ENCODE measurements around the gene TASOR2. TPM values are rescaled to one million over a fixed set of nuclear protein-coding genes. Genes with fewer than 3 reads are reported as not detected.

The TASOR2 gene
- total RNA-seq (75.9 TPM), polyA plus RNA-seq (10 to 100 TPM in 2 of 4 donors, 1 to 10 TPM in 2; 6.7 to 13.6 (median 10.2) TPM)

- H3K9me3 ChIP-seq (ENCODE audit: control insufficient read depth in 2 of 2, low read length in 2 of 2), result no peaks in the 10 kb centered on the region
- H3K4me3 Mint-ChIP-seq, result peak within 1 kb of the TSS; percentile 96 to 99 (median 96)
- H3K9me3 Mint-ChIP-seq, result no peaks in the 10 kb centered on the region
- peaks cover 3% of the 10 kb centered on the region for H3K36me3 Mint-ChIP-seq
- DNase-seq (peak; percentile 92 to 98 (median 97)), ATAC-seq (ENCODE audit: low read depth in 2 of 2) (peak; percentile 84 to 88)
- H3K4me3 ChIP-seq (ENCODE audit: low read depth, low read length), result peak within 1 kb of the TSS; percentile 85
- peaks cover 19% of the 10 kb centered on the region for H3K4me1 ChIP-seq (ENCODE audit: control insufficient read depth, insufficient read depth, low read length, poor library complexity, severe bottlenecking)
- no peaks in the 10 kb centered on the region for H3K36me3 ChIP-seq (ENCODE audit: control insufficient read depth, insufficient read depth, low read length)
- peak within 1 kb of the TSS; percentile 96 for H3K27ac ChIP-seq (ENCODE audit: insufficient read depth, low read length, poor library complexity, severe bottlenecking)
- H3K27ac Mint-ChIP-seq, result peak within 1 kb of the TSS; percentile 93 to 99 (median 94)
- peaks cover 10% of the 10 kb centered on the region for H3K27me3 Mint-ChIP-seq
- peaks cover 8% of the 10 kb centered on the region for H3K27me3 ChIP-seq (ENCODE audit: control insufficient read depth, insufficient read depth, low read length)
- peaks cover 27 to 46% (median 33%) of the 10 kb centered on the region in 4 donors for H3K4me1 Mint-ChIP-seq
These were observed at the start of gene TASOR2 for GRCh38 chr10:5684318-5684970. TASOR2 (plus strand) TSS chr10:5684838; CDS start chr10:5720643, 35,805 bp downstream.

- no peak overlapping the region for H3K4me3 Mint-ChIP-seq
- Histone ChIP-seq H3K4me1 (ENCODE audit: control insufficient read depth, insufficient read depth, low read length, poor library complexity, severe bottlenecking) (no peaks in the 10 kb centered on the region), H3K27ac (ENCODE audit: insufficient read depth, low read length, poor library complexity, severe bottlenecking) (no peak overlapping the region), H3K36me3 (ENCODE audit: control insufficient read depth, insufficient read depth, low read length) (peaks cover 2% of the 10 kb centered on the region), H3K4me3 (ENCODE audit: low read depth, low read length) (no peak overlapping the region), H3K27me3 (ENCODE audit: control insufficient read depth, insufficient read depth, low read length) (no peaks in the 10 kb centered on the region), H3K9me3 (ENCODE audit: control insufficient read depth in 2 of 2, low read length in 2 of 2) (no peaks in the 10 kb centered on the region)
- peaks cover 11% of the 10 kb centered on the region for H3K27me3 Mint-ChIP-seq
- H3K27ac Mint-ChIP-seq, result no peak overlapping the region
- ATAC-seq (ENCODE audit: low read depth in 2 of 2), result no peak
- H3K4me1 Mint-ChIP-seq, result peaks cover 0 to 4% (median 1%) of the 10 kb centered on the region in 4 donors
- DNase-seq, result no peak
- H3K36me3 Mint-ChIP-seq, result no peaks in the 10 kb centered on the region
- H3K9me3 Mint-ChIP-seq, result no peaks in the 10 kb centered on the region
These were observed 49.7 kb upstream of the TASOR2 start for GRCh38 chr10:5634918-5635317.

- H3K9me3 Mint-ChIP-seq, result no peaks in the 10 kb centered on the region
- peaks cover 6% of the 10 kb centered on the region for H3K36me3 ChIP-seq (ENCODE audit: control insufficient read depth, insufficient read depth, low read length)
- no peak overlapping the region for H3K27ac Mint-ChIP-seq
- H3K4me3 ChIP-seq (ENCODE audit: low read depth, low read length), result no peak overlapping the region
- no peaks in the 10 kb centered on the region for H3K27me3 ChIP-seq (ENCODE audit: control insufficient read depth, insufficient read depth, low read length)
- H3K27me3 Mint-ChIP-seq, result peaks cover 4% of the 10 kb centered on the region
- no peak overlapping the region for H3K27ac ChIP-seq (ENCODE audit: insufficient read depth, low read length, poor library complexity, severe bottlenecking)
- DNase-seq (no peak), ATAC-seq (ENCODE audit: low read depth in 2 of 2) (no peak)
- no peaks in the 10 kb centered on the region for H3K4me1 ChIP-seq (ENCODE audit: control insufficient read depth, insufficient read depth, low read length, poor library complexity, severe bottlenecking)
- no peaks in the 10 kb centered on the region for H3K4me1 Mint-ChIP-seq
- H3K9me3 ChIP-seq (ENCODE audit: control insufficient read depth in 2 of 2, low read length in 2 of 2), result no peaks in the 10 kb centered on the region
- no peak overlapping the region for H3K4me3 Mint-ChIP-seq
- peaks cover 12% of the 10 kb centered on the region for H3K36me3 Mint-ChIP-seq
These were observed 46.1 kb upstream of the TASOR2 start for GRCh38 chr10:5638494-5638893.

- H3K27ac Mint-ChIP-seq, result no peak overlapping the region
- no peak for DNase-seq
- H3K4me3 ChIP-seq (ENCODE audit: low read depth, low read length), result no peak overlapping the region
- no peaks in the 10 kb centered on the region for H3K27me3 ChIP-seq (ENCODE audit: control insufficient read depth, insufficient read depth, low read length)
- no peak overlapping the region for H3K27ac ChIP-seq (ENCODE audit: insufficient read depth, low read length, poor library complexity, severe bottlenecking)
- no peaks in the 10 kb centered on the region for H3K9me3 ChIP-seq (ENCODE audit: control insufficient read depth in 2 of 2, low read length in 2 of 2)
- peaks cover 6% of the 10 kb centered on the region for H3K36me3 ChIP-seq (ENCODE audit: control insufficient read depth, insufficient read depth, low read length)
- H3K4me3 Mint-ChIP-seq, result no peak overlapping the region
- H3K36me3 Mint-ChIP-seq, result peaks cover 15% of the 10 kb centered on the region
- H3K4me1 ChIP-seq (ENCODE audit: control insufficient read depth, insufficient read depth, low read length, poor library complexity, severe bottlenecking), result no peaks in the 10 kb centered on the region
- no peaks in the 10 kb centered on the region for H3K4me1 Mint-ChIP-seq
- no peak for ATAC-seq (ENCODE audit: low read depth in 2 of 2)
- peaks cover 4% of the 10 kb centered on the region for H3K27me3 Mint-ChIP-seq
- H3K9me3 Mint-ChIP-seq, result no peaks in the 10 kb centered on the region
These were observed 45.6 kb upstream of the TASOR2 start for GRCh38 chr10:5639066-5639465.

- Histone ChIP-seq H3K4me3 (ENCODE audit: low read depth, low read length) (no peak overlapping the region), H3K36me3 (ENCODE audit: control insufficient read depth, insufficient read depth, low read length) (peaks cover 6% of the 10 kb centered on the region), H3K4me1 (ENCODE audit: control insufficient read depth, insufficient read depth, low read length, poor library complexity, severe bottlenecking) (no peaks in the 10 kb centered on the region), H3K27me3 (ENCODE audit: control insufficient read depth, insufficient read depth, low read length) (no peaks in the 10 kb centered on the region), H3K27ac (ENCODE audit: insufficient read depth, low read length, poor library complexity, severe bottlenecking) (no peak overlapping the region), H3K9me3 (ENCODE audit: control insufficient read depth in 2 of 2, low read length in 2 of 2) (no peaks in the 10 kb centered on the region)
- Mint-ChIP-seq H3K4me3 (no peak overlapping the region), H3K9me3 (no peaks in the 10 kb centered on the region), H3K27ac (no peak overlapping the region), H3K4me1 (no peaks in the 10 kb centered on the region), H3K36me3 (peaks cover 21% of the 10 kb centered on the region), H3K27me3 (peaks cover 4% of the 10 kb centered on the region)
- ATAC-seq (ENCODE audit: low read depth in 2 of 2) (no peak), DNase-seq (no peak)
These were observed 44.6 kb upstream of the TASOR2 start for GRCh38 chr10:5640036-5640435.

- H3K9me3 Mint-ChIP-seq, result no peaks in the 10 kb centered on the region
- H3K9me3 ChIP-seq (ENCODE audit: control insufficient read depth in 2 of 2, low read length in 2 of 2), result no peaks in the 10 kb centered on the region
- DNase-seq (no peak), ATAC-seq (ENCODE audit: low read depth in 2 of 2) (no peak)
- peaks cover 6% of the 10 kb centered on the region for H3K36me3 ChIP-seq (ENCODE audit: control insufficient read depth, insufficient read depth, low read length)
- peaks cover 4% of the 10 kb centered on the region for H3K27me3 Mint-ChIP-seq
- H3K27me3 ChIP-seq (ENCODE audit: control insufficient read depth, insufficient read depth, low read length), result no peaks in the 10 kb centered on the region
- H3K27ac Mint-ChIP-seq, result peak overlapping the region in 1 of 3 donors; percentile 38
- H3K27ac ChIP-seq (ENCODE audit: insufficient read depth, low read length, poor library complexity, severe bottlenecking), result no peak overlapping the region
- no peak overlapping the region for H3K4me3 ChIP-seq (ENCODE audit: low read depth, low read length)
- no peak overlapping the region for H3K4me3 Mint-ChIP-seq
- no peaks in the 10 kb centered on the region for H3K4me1 Mint-ChIP-seq
- peaks cover 21% of the 10 kb centered on the region for H3K36me3 Mint-ChIP-seq
- H3K4me1 ChIP-seq (ENCODE audit: control insufficient read depth, insufficient read depth, low read length, poor library complexity, severe bottlenecking), result no peaks in the 10 kb centered on the region
These were observed 44.1 kb upstream of the TASOR2 start for GRCh38 chr10:5640501-5640900.

- Mint-ChIP-seq H3K9me3 (no peaks in the 10 kb centered on the region), H3K27me3 (peaks cover 4% of the 10 kb centered on the region), H3K27ac (no peak overlapping the region), H3K36me3 (peaks cover 21% of the 10 kb centered on the region), H3K4me1 (no peaks in the 10 kb centered on the region), H3K4me3 (no peak overlapping the region)
- no peak overlapping the region for H3K27ac ChIP-seq (ENCODE audit: insufficient read depth, low read length, poor library complexity, severe bottlenecking)
- DNase-seq, result no peak
- peaks cover 6% of the 10 kb centered on the region for H3K36me3 ChIP-seq (ENCODE audit: control insufficient read depth, insufficient read depth, low read length)
- no peaks in the 10 kb centered on the region for H3K27me3 ChIP-seq (ENCODE audit: control insufficient read depth, insufficient read depth, low read length)
- H3K9me3 ChIP-seq (ENCODE audit: control insufficient read depth in 2 of 2, low read length in 2 of 2), result no peaks in the 10 kb centered on the region
- ATAC-seq (ENCODE audit: low read depth in 2 of 2), result no peak
- H3K4me1 ChIP-seq (ENCODE audit: control insufficient read depth, insufficient read depth, low read length, poor library complexity, severe bottlenecking), result no peaks in the 10 kb centered on the region
- no peak overlapping the region for H3K4me3 ChIP-seq (ENCODE audit: low read depth, low read length)
These were observed 43.1 kb upstream of the TASOR2 start for GRCh38 chr10:5641501-5641900.

All from CD4-positive, CD25-positive, alpha-beta regulatory T cell (primary cell).